Left lung (tissue), 10 donors: ENCODE results near the gene CADM2. TPM values are rescaled to one million over a fixed set of nuclear protein-coding genes. Genes with fewer than 3 reads are reported as not detected.
A peak's percentile ranks its signal among the peaks of the same experiment; 100 is the strongest.

Experiments used
- ATAC-seq: fragments of 200-7000 bp; cut with Tn5 transposase; one replicate; pipeline ENCODE4 v1.9.1; 2020; ENCODE audit warnings: moderate library complexity
- DNase-seq, 4 donors: peaks; one replicate each; pipeline ENCODE4 v3.0.0-alpha.2; 2013 to 2020
- H3K27ac ChIP-seq, 2 donors: fragments of 200-600 bp; sonication (generic) in 1 of 2; one replicate each; pipeline versions ENCODE4 v1.5.0 to v1.8.0; 2020 to 2021
- H3K27me3 ChIP-seq, 2 donors: fragments of 200-600 bp; sonication (generic) in 1 of 2; one replicate each; pipeline versions ENCODE4 v1.5.0 to v1.8.0; 2020 to 2021
- H3K36me3 ChIP-seq, 2 donors: fragments of 200-600 bp; sonication (generic) in 1 of 2; one replicate each; pipeline versions ENCODE4 v1.5.0 to v1.8.0; 2020 to 2021
- H3K4me1 ChIP-seq, 2 donors: fragments of 200-600 bp; one replicate each; pipeline ENCODE4 v1.8.0; 2021
- H3K4me3 ChIP-seq, 2 donors: fragments of 200-600 bp; sonication (generic) in 1 of 2; one replicate each; pipeline versions ENCODE4 v1.5.0 to v1.8.0; 2020 to 2021; ENCODE audit warnings: mild to moderate bottlenecking in 1 of 2
- H3K9me3 ChIP-seq, 2 donors: fragments of 200-600 bp; sonication (generic) in 1 of 2; one replicate each; pipeline versions ENCODE4 v1.5.0 to v1.8.0; 2020 to 2021
- CTCF ChIP-seq, 2 donors: fragments of 200-600 bp; sonication (generic) in 1 of 2; IDR thresholded peaks; one replicate each; pipeline versions ENCODE4 v1.5.0 to v1.8.0; 2021; ENCODE audit warnings: antibody characterized with exemption in 2 of 2
- intact Hi-C, 2 donors: fragments of 100-400 bp; cut with DNase I; formaldehyde crosslinking; loops; one replicate each; pipeline versions ENCODE4 v1.11.2 to v1.14.2; 2022
- polyA plus RNA-seq, 6 donors: library from polyadenylated mRNA; unstranded; fragments of 120-200 nt; gene quantifications; one replicate each; pipeline ENCODE4 v1.2.1, GENCODE V29; 2013; ENCODE audit not compliant: insufficient read length in 6 of 6
- total RNA-seq, 2 donors: library from RNA; stranded (reverse); fragmentation: NEBNext Ultra II Directional; extraction: Animal tissue kit (Norgen Biotek cat#: 25700); gene quantifications; one replicate each; pipeline ENCODE4 v1.2.1, GENCODE V29; 2021
- donor health status: DM: no; HTN: yes; CAD: no.
- donor health status: DM: no; HTN: no; CAD: no.

The CADM2 gene
- total and polyA plus RNA-seq, 8 donors = 0.16 to 2.3 (median 0.74) TPM

GRCh38 chr3:85535517-85535916 is 576.7 kb downstream of the CADM2 start:
- H3K27me3 ChIP-seq = no peaks in the 10 kb centered on the region
- no peak for TF ChIP-seq CTCF (IDR thresholded peaks at IDR 0.05)
- intact Hi-C loops = no loop called here

GRCh38 chr3:85539232-85539631 is 580.4 kb downstream of the CADM2 start:
- intact Hi-C loops = no loop called here
- no peaks in the 10 kb centered on the region for H3K27me3 ChIP-seq
- H3K4me3 ChIP-seq = no peak overlapping the region
- no peak for DNase-seq
- no peak overlapping the region for H3K27ac ChIP-seq
- H3K4me1 ChIP-seq = no peaks in the 10 kb centered on the region
- no peaks in the 10 kb centered on the region for H3K36me3 ChIP-seq
- TF ChIP-seq CTCF (IDR thresholded peaks at IDR 0.05) = no peak
- no peak for ATAC-seq
- H3K9me3 ChIP-seq = no peaks in the 10 kb centered on the region

More at GRCh38 chr3:85535517-85535916, 576.7 kb downstream of the CADM2 start:
- H3K4me3 ChIP-seq = no peak overlapping the region
- H3K4me1 ChIP-seq = no peaks in the 10 kb centered on the region
- peaks cover 0 to 7% of the 10 kb centered on the region in 2 donors for H3K9me3 ChIP-seq
- DNase-seq = no peak
- no peaks in the 10 kb centered on the region for H3K36me3 ChIP-seq
- ATAC-seq = no peak
- no peak overlapping the region for H3K27ac ChIP-seq

GRCh38 chr3:85554153-85554552 is 595.4 kb downstream of the CADM2 start:
- no peaks in the 10 kb centered on the region for H3K4me1 ChIP-seq
- no peak overlapping the region for H3K27ac ChIP-seq
- intact Hi-C loops = no loop called here
- H3K9me3 ChIP-seq = no peaks in the 10 kb centered on the region
- no peaks in the 10 kb centered on the region for H3K36me3 ChIP-seq
- no peak for TF ChIP-seq CTCF (IDR thresholded peaks at IDR 0.05)
- ATAC-seq (no peak), DNase-seq (no peak)
- no peaks in the 10 kb centered on the region for H3K27me3 ChIP-seq
- H3K4me3 ChIP-seq = no peak overlapping the region

GRCh38 chr3:85560088-85560785 is 601.4 kb downstream of the CADM2 start:
- no peak overlapping the region for H3K27ac ChIP-seq
- intact Hi-C loops = no loop called here

More at GRCh38 chr3:85560088-85560785, 601.4 kb downstream of the CADM2 start:
- no peak for TF ChIP-seq CTCF (IDR thresholded peaks at IDR 0.05)
- Histone ChIP-seq H3K36me3 (no peaks in the 10 kb centered on the region), H3K4me1 (no peaks in the 10 kb centered on the region), H3K27me3 (no peaks in the 10 kb centered on the region), H3K4me3 (no peak overlapping the region), H3K9me3 (no peaks in the 10 kb centered on the region)
- ATAC-seq (peak; percentile 27), DNase-seq (peak in 1 of 4 donors; percentile 53)
